ENCODE results near the gene IQUB.
"Not testable (repeated sequence)": the region's sequence is repeated elsewhere in the genome, so short reads cannot be mapped to it uniquely, and the experiment has no call there.

Gene IQUB

DNA sequence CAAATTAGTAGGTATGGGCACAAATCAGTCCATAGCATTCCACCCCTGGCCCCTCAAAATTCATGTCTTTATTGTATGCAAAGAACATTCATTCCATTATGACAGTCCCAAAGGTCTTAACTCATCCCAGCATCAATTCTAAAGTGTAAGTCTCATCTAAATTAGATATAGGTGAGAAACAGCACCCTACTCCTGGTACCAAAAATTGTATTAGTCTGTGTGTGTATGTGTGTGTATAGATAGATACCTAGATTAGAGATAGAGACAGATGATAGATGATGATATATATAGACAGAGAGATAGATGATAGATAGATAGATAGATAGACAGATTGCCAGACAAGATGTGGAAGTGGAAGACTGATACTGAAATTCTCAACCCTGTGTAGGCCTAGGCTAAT is 109.9 kb downstream of the IQUB start:
- DNase-seq (ENCODE audit: insufficient read length, low spot score) = no peak
- FAIRE-seq = no peak

DNA sequence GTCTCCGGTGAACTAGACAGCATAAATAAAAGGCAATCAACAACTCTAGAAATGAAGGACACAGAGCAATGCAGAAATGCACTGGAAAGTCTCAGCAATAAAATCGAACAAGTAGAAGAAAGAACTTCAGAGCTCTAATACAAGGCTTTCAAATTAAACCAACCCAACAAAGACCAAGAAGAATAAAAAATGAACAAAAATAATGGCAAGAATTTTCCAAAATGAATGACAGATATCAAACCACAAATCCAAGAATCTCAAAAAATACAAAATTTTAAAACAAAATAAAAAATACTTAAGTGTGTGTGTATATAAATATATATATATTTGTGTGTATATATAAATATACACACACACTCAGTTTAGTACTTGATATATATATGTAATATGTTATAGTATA is 110.8 kb downstream of the IQUB start:
- no peak for FAIRE-seq
- DNase-seq (ENCODE audit: insufficient read length, low spot score) = no peak

DNA sequence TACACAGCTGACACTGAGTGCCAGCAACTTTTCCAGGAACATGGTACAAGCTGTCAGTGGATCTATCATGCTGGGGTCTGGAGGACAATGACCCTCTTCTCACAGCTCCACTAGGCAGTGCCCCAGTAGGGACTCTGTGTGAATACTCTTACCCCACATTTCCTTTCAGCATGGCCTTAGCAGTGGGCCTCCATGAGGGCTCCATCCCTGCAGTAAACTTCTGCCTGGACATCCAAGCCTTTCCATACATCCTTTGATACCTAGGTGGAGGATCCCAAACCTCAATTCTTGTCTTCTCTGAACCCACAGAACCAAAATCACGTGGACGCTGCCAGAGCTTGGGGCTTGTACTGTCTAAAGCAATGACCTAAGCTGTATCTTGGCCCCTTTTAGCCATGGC is 116.8 kb downstream of the IQUB start:
- DNase-seq (ENCODE audit: insufficient read length, low spot score) (no peak), FAIRE-seq (no peak)

DNA sequence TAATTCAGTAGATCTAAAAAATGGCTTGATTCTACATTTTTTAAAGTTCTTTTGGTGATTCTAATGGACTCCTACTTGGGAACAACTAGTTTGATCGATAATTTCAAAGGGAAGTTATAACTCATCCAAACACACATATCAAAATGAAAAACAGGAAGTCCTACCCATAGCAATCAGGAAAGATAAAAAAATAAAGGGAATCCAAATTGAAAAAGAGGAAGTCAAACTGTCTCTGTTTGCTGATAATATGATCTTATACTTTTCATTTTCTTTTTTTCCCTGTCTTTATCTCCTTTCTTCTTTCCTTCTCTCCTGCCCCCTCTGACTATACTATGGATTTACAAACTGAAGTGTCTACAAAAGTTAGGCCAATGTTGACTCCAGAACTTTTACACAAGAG is 118.8 kb downstream of the IQUB start:
- FAIRE-seq = no peak
- no peak for DNase-seq (ENCODE audit: insufficient read length, low spot score)

DNA sequence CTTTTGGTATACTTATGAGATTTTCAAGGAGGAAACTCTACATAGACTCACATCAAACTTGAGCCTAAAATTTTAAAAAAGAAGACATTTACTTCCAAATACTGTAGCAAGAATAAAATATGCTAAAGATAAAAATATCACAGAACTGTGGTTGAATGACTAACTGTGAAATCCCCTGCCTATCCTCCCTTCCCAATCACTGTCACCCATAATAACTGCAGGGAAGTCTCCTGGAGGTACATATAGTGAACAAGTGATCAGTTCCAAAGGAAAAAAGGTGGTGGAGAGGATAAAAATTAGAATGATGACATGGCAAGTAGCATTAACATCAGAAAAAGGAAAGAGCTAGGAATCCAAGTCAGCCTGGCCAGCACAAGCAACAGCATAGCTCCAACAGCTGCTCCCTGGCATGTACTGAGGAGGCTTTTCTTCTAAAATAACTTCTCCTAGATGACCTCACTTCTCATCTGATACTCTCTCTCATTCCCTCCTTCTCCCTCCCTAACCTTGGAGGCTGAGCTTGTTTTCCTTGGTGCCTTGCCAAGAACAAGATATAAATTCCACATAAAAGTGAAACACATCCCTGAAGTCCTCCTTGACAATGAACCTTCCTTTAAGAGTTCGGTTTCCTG is 124.0 kb downstream of the IQUB start:
- FAIRE-seq = no peak
- no peak for DNase-seq (ENCODE audit: insufficient read length, low spot score)

DNA sequence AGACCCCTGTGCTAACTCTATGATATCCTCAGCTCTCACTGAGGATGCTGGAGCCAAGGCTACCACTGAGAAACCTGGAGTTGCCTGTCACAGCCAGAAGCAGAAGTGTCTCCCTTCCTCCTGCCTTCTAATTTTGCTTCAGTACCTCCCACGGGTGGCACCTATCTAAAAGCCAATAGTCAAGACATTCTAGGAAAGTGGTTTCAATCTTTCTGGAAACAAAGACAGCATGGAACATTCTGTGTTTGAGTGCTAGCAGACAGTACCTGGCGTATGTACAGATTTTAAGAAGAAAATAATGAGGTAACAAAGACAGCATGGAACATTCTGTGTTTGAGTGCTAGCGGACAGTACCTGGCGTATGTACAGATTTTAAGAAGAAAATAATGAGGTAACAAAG is 126.4 kb downstream of the IQUB start:
- FAIRE-seq; DNase-seq (ENCODE audit: insufficient read length, low spot score): not testable (repeated sequence)

Data from GM19239 (cell line).